NCI-H2107 treated with DMSO at 0.1 percent for 48 hours (cell line): ENCODE data around the gene SPATA6L.

Source experiments
- DNase-seq: peaks from one replicate; lab custom pipeline; 2025; ENCODE audit not compliant: unreplicated experiment; lab: John Stamatoyannopoulos, UW

SPATA6L gene

DNA sequence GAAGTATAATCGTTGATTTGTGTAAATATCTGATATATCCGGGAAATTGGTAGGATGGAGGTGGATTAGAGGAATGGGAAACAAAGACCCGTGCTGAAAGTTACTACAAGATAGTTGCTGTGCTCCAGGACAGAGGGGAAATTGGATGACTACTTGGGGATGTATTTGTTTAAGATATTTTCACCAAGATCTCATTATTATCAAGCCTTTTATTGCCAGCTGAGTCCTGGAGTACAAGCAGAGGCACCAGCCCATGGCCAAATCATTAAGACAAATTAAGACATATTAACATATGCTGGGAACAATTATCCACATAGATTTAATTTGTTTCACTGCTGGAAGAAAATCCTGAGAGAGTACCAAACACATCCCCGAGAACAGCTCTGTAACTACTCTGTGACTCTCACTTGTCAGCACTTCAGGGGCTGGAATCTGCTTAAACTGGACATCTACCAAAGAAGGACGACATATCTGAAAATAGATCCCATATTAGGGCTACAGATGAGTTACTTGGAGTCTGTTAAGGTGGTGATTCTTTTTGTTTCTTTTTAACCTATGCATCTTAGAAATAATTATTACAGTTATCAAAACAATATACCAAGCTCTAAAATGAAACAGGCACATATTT is 107.8 kb downstream of the SPATA6L start:
- no peak for DNase-seq

DNA sequence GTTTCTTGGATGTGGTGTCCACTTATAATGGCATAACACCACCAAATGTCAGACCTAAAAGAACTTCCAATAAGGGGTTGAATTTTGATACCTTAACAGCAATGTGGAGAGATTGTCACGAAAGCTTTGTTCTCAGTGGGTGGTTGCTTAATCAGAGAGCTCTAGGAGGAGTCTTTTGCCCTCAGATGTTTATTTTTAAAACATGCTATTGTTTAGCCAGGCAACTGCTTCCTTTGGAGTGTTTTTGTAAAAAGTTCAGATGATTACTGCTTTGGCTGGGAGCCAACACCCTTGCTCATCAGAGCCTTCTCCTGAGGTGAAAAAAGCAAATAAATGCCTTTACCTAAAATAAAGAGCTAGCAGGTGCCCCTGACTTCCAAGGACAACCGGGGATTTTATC is 111.0 kb downstream of the SPATA6L start:
- DNase-seq, result peak; percentile 20

DNA sequence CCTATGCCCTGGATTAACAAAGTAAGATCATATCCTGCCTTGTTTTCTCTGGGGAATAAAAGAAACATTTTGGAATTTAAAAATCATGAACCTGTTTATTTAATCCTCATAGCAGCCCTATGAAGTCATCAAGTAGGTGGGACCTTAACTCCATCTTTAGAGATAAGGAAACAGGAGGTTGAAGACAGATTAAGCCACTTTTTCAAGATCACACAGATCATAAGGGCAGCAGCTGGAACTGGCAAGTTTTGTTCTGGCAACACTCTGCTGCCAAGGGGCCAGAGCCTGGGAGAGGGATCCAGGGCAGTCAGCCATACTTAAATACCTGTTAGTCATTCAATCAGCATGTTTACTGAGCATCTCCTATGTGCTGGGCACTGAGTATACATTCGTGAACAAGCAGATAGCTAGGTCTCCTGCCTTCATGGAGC is 112.3 kb downstream of the SPATA6L start:
- no peak for DNase-seq

DNA sequence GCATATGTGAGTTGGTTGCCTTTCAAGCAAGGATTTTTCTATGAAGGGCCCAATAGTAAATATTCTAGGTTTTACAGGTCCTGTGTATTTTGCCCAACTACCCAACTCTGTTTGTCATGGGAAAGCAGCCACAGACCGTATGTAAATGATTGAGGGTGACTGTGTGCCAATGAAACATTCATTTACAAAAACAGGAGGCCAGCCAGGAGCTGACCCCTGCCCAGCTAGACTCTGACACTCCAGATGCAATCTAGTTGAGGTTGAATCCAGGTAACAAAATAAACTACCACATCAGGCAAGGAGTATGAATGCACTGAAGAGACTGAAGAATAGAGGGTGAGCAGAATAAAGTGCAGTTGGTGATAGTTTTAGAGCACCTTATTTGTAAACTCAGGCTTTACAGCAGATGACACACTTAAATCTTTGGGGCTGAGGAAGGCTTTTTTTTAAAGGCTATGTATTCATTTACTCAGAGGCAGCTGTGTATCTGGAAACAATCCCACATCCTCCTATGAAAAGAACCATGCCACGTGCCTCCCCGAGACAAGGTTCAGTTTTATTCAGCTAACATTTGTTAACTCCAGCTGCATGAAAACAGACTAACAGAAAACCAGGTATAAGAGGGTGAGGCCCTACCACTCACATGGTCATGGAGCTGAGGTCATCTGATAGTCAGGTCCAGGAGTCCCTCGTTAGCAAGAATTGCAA is 115.3 kb downstream of the SPATA6L start:
- DNase-seq, result no peak

DNA sequence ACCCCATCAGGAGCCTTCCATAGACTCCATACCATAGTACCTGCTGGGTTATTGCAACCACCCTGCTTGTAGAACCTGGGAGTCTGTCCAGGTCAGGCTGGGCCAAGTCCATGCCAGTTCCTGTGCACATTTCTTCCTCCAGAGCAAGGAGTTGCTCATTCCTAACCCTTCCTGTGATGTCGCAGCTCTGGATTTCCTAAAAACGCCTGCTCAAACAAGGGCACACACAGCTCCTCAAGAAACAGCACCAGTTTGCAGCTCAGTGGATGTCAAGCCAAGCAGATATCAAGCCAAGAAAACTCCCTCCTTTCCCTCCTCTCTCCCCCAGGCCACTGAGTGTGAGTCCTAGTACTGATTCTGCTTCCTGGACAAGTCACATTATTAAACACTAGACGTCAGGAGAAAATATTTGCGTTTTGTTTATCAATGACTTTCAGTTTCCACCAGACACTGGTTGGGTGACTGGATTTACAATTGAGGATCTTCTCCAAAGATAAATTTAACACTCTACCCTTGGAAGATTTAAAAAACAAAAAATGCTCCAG is 116.5 kb downstream of the SPATA6L start:
- DNase-seq, result no peak

DNA sequence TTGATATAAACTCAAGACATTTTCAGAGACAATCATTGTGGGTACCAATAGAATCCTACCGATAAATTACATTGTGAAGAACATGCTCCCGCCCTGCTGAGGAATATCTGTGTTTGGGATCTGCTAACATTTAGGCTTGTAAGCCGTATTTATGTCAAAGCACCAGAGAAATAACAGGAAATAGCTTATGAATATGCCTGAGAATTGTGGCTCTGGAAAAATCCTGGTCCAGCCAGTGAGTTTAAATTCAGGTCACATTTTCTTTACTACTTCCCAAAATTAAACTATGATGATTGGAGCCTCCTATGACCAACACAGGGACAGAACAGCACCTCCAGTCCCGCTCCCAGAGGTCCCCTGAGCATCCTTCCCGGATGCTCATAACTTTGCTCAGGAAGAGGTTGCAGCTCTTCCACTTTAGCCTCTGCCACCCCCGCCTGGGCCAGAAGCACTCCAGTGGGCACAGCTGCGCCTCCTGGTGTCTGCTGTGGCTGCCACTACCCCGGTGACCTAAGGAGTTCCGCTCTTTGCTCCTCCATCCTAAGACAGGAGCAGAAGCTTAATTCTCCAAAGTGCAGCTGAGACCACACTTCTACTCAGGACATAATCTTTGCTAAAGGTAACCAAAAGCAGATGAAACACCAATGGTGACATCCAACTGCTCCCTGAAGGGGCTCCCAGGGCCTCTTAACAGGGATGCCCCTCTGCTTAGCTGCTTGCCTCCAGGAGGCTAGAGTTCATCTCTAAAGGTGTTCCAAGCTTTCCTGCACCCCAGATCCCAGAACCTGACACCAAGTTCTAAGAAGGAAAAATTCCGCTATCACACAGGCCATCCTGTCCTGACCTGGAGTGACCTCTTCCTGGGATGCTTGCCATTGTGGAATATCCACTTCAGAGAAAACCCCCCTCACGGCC is 117.2 kb downstream of the SPATA6L start:
- no peak for DNase-seq
